Stromal cell of bone marrow (primary cell): ENCODE data around the gene ATP11A.
A peak's percentile ranks its signal among the peaks of the same experiment; 100 is the strongest.
"Not testable (repeated sequence)": the region's sequence is repeated elsewhere in the genome, so short reads cannot be mapped to it uniquely, and the experiment has no call there.

Experiments
- DNase-seq: peaks from one replicate; pipeline ENCODE4 v3.0.0-alpha.2; 2012; ENCODE audit warnings: low read depth

Gene ATP11A

GRCh38 chr13:112776354-112776753 lies 86.5 kb downstream of the ATP11A start:
- DNase-seq, result no peak

DNA sequence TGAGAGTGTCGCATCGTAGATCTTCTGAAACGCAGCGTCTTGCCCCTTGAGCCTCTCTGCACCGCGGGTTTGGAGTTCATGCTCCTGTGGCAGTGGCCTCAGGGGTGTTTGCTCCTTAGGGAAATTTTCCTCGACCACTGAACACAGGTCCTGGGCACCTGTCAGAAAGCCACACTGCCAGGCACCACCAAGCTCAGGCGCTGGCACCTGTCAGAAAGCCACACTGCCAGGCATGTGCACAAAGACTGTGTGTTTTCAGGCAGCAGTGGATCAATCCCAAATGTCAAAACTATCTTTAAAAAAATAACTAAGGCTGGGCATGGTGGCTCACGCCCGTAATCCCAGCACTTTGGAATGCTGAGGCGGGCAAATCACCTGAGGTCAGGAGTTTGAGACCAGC lies 87.1 kb downstream of the ATP11A start:
- DNase-seq, result no peak

GRCh38 chr13:112777637-112778406 lies 88.0 kb downstream of the ATP11A start:
- DNase-seq, result no peak

GRCh38 chr13:112779856-112780604 lies 90.2 kb downstream of the ATP11A start:
- no peak for DNase-seq

- DNase-seq, result no peak
These were observed 91.4 kb downstream of the ATP11A start for GRCh38 chr13:112781287-112781686.

DNA sequence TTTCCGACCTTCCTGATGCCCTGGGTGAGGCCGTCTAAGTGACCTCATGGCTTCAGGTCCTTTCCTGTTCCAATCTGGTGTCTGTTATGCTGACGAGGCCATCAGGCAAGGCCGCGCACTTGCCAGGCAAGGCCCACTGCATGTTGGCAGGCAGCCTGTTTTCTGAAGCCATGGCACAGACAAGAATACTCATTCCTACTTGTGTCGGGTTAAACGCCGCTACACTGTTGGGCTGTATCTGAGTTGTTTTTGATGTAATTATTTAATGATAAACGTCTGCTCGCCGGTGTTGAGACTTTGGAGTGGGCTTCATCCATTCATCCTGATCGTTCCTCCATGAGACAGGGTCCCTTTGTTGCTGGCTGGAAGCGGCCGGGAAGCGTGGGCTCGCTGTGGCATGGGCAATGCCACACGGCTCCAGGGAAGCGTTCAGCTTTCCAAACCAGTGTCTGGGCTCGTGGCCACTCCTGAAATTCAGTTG lies 92.1 kb downstream of the ATP11A start:
- no peak for DNase-seq

- no peak for DNase-seq
These were observed 92.7 kb downstream of the ATP11A start for GRCh38 chr13:112782429-112783010.

DNA sequence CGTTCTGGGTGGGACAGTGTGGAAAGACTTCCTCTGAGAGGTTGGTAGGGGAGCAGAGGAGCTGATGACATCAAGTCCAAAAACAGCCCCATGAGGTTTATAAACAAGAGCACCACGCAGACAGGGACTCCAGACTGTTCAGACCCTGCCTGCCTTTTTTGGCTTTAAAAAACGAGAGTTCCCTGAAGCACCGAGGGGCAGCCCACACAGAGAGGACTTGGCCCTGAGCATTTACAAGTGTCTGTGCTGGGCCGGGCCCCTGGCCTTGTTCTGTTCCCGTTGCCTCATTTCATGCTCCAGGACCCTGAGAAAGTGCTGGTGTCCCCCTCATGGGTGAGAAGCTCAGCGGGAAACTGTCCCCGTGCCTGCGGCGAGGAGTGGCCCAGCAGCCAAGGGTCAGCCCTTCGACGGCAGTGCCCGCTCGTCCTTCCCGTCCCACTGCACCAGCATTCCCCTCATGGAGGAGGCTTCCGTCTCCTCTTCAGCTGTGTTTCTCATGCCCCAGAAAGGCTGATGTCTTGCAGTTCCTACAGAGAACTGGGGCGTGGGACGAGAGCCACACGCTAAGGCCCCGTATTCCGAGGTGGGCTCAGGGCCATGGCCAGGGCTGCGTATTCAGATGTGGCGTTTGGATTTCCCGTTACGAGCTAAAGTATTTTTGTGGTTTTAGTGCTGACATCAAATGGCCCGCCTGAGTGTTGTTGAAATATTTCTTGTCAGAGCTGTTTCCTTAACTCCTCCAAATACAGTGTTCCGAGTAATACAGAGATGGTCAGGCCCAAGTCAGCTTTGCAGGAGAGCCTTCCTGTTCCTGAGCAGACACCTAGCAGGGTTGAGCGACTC lies 93.5 kb downstream of the ATP11A start:
- peak; percentile 21 for DNase-seq

GRCh38 chr13:112783978-112784371 lies 94.1 kb downstream of the ATP11A start:
- DNase-seq, result no peak

GRCh38 chr13:112784811-112785482 lies 95.1 kb downstream of the ATP11A start:
- no peak for DNase-seq

DNA sequence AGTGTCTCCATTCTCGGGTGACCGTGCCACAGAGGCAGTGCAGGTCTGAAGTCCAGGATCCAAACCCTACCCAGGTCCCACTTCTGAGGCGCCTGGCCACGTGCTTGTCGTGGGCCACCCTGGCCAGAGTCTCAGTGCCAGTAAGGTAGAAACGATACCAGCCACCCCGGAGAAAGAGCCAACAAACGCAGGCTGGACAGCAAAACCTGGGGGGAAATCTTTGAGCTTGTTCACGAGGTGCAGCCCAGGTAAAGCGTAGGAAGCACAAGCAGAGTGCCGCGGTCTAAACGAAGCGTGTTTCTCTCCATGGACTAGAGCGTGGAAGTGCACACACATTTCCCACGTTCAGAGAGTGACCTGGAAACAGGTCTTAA lies 95.6 kb downstream of the ATP11A start:
- no peak for DNase-seq

- not testable (repeated sequence) for DNase-seq
These were observed 97.0 kb downstream of the ATP11A start for GRCh38 chr13:112786810-112787209.

GRCh38 chr13:112790735-112791641 lies 101.2 kb downstream of the ATP11A start:
- no peak for DNase-seq

DNA sequence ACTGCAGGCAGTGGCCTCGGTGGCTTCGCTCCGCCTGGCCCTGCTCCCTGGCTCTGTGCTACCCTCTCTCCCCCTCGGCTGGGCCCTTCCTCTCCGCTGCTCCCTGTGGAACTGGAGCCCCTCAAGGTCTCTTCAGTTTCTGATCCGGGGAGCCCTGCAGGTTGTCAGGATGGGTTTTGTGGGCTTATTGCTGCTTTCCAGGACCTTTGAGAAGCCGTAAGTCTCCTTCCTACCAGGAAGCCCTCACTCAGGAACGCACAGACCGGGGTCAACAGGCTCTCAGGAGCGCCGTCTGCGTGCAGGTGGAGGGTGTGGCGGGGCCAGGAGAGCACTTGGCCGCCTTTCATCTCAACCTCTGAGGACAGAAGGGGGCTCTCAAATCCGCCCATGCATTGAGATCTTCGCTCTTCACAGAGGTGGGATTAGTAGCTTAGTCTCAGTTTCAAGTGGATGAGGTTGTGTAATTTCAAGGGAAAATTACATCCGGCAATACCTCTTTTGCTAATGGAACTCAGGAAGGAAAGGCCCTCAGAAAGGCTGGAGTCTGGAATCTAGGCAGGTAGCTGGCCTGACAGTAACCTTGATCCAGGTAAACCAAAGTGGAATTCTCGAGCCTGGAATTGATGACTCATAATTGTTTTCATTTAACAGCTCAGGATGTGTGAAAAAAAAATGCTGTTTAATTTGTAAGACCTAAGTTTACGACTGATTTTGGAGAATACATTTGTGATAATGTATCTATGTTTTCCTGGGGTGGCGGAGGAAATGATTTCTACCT lies 102.0 kb downstream of the ATP11A start:
- no peak for DNase-seq

DNA sequence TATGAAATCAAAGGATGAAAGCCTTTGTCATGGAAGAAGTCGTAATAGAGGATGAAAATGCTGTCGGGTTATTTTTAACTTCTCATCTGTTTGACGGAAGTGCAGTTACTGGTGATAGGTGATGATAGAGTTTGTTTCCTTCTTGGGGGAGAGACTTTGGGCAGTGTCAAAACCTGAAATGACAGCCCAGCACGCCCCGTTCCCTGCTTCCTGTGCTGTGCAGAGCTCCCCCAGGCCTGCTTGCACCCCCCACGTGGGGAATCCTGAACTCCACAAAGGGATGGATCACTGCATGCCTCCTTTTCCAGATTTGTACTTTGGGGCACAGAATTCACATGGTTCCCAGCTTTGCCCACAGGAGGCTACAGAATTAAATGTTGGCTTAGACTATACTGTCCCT lies 102.7 kb downstream of the ATP11A start:
- DNase-seq, result no peak

DNA sequence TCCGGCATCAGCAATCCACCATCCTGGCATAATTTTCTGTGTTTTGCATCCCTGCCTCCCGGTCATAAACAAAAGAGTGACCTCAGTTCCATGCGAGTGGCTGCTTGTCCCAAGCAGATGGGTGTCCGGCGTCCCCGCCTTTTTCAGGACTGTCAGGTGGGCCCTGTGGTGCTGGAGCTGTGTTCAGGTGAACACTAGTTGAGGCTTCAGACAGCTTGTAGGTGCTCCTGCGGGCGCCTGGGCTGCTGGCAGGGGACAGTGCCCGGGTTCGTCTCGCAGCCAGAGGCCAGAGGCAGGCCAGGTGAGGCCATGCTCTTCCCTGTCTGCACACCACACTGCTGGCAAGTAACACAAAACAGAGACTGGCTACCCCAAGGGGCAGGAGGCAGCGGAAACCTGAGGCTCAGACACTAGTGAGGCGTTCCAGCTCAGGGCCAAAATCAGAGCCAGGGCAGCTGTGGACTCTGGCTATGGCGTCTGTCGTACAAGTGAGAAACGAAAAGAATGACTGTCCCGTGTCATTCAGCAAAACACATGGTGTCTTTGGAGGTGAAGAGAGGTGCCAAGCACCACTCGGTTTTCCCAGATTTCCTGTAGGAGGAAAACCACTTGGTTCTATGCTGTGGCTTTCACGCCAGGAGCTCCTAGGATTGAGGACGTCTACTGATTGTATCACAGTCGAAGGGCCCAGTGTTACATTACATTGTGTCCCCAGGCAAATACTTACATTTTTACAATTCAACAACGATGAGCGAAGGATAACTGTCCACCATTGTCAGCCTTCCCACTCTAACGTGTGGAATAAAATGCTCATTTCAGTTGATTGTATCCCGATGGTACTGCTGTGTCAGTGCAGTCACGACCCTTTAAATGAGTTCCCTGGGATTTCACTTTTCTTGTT lies 104.0 kb downstream of the ATP11A start:
- DNase-seq, result no peak

DNA sequence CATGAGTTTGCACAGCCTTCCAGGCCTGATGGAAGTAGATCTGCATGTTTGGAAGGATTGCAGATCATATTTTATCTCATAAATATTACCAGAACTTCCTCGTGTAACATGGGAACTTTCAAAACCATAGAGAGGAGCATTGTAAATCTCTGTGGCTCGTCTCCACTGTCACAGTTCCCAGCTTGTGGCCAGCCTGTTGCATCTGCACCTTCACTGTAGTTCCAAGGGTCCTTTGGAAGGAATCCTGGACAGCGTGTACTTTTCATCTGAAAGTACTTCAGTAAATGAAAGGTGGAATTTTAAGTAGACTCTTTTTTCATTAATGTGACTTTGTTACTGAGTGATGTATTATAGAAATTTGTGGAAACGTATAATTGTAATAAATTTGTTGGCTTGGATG lies 105.4 kb downstream of the ATP11A start:
- DNase-seq, result no peak

DNA sequence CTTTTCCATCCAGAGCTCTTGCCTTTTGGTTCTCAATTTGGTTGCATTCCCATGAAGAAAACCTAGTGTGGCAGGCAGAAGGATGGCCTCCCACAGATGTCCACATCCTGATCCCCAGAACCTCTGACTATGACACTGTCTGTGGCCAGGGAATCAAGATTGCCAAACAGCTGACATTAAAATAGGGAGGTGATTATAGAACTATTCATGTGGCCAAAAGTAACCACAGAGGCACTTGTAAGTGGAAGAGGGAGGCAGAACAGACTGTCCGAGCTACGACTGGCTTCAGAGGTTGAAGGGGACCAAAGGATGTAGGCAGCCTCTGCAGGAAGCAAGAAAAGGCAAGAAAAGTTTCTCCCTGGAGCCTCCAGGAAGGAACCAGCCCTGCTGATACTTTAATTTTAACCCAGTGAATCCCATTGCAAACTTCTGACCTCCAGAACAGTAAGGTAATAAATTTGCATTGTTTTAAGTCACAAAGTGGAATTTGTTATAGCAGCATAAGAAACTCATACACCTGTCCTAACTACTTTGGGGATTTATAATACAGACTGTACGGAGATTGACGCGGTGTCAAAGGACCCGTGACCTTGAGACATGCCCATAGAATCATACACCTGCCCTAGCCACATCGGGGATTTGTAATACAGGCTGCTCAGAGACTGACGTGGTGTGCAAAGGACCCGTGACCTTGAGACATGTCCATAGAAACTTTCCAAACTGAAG lies 106.5 kb downstream of the ATP11A start:
- no peak for DNase-seq
